Limb (tissue), 2 donors: ENCODE results near the gene ANXA6.

Experiments used
- DNase-seq, 2 donors: peaks; one replicate each; pipeline ENCODE4 v3.0.0-alpha.2; 2016; ENCODE audit errors: extremely low spot score in 2 of 2

Gene ANXA6

DNA sequence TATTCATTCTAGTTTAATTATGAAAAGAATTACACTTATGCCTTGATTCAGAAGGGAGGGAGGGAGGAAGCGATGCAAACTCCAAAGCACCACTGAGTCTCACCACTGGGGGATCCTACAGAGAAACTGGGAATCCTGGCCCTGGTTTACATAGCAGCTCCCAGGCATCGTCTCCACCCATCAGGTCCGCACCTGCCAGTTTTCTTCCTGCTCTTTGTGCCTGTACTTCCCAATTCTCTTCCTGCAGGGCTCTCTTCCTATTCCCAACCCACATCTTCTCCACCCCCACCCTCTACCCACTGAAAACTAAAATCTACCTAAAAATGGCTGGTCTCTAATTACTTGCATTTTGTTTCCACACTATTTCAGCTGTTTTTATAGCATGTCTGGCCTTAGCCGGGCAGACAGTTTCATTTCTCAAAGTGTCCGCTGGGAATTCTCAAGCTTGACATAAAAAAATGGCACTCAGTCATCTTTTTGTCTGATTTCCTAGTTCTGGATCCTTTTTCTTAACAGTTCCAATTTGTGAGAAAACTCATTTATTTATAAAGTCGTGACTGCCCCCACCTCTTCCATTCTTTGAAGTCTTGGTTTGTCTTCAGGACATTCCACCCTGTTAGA is 75.2 kb downstream of the ANXA6 start:
- no peak for DNase-seq

DNA sequence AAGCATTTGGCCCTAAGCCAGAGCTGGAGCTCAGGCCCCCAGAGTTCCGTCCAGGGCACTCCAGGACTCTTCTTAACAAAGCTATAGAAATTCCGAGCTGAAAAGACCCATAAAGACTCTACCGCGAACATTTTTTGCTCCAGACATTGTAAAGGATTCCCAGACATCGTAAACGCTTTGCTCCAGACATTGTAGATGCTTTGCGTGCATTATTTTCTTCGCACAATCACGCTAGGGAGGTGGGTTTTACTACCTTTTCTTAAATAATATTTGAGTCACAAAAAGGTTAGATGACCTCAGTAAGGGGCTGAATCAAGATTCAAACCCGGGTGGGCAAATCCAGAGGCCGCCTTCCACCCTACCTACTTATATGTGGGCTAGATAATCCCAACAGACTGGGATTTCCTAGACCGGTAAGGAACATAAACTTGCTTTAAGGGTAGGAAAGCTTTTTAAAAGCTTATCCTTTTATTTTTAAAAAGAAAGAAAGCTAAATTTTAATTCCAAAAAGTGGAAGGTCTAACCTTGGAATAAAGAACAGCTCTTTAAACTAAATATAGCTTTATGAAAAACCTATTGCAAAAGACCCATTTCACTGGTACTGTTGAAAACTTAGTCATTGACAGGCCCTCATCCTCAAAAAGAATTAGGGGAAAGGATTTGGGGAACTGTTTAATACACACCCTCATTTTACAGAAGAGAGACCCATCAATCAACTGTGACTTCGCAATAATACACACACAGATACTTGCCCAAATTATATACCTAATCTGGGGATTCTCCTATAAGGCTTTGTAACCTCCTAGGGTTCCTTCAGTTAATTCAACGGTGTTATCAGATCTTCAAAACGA is 75.9 kb downstream of the ANXA6 start:
- no peak for DNase-seq

- DNase-seq: peak; percentile 80 to 92
These were observed 76.8 kb downstream of the ANXA6 start, which contains the start of gene TNIP1 for GRCh38 chr5:151080613-151081430. Gene TNIP1 (minus strand): TSS chr5:151081034. CDS start chr5:151065095, 15,939 bp downstream.

DNA sequence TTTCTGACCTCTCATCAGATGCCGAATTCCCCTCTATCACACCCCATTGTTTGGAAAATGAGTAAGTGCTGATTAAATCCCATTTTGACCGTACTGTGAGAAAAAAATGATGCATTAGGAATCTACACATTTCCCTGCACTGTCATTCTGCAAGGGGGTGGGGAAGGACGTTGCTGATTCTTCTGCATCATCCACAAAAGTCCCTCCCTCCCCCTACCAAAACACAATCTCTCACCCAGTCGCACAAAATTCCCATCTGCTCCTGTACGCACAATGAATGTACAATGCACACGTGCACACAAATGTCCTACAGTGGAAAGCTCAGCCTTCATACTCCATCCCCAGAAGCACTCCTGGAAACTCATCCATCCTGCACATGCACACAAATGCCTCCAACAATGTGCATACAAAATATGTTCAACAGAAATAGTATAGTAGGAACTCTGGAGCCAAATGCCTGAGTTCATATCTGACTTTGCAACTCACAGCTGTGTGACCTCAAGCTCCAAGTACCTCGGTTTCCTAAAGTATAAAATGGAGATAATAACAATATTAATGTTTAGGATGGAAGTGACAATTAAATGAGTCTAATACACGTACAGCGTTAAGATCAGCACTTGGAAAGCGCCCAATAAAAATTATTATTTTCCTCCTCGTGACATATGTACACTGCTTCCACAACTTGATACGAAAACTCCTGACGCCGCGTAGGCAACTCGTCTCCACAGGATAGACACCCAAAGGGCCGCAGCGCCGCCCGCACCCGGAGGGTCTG is 77.6 kb downstream of the ANXA6 start:
- no peak for DNase-seq

DNA sequence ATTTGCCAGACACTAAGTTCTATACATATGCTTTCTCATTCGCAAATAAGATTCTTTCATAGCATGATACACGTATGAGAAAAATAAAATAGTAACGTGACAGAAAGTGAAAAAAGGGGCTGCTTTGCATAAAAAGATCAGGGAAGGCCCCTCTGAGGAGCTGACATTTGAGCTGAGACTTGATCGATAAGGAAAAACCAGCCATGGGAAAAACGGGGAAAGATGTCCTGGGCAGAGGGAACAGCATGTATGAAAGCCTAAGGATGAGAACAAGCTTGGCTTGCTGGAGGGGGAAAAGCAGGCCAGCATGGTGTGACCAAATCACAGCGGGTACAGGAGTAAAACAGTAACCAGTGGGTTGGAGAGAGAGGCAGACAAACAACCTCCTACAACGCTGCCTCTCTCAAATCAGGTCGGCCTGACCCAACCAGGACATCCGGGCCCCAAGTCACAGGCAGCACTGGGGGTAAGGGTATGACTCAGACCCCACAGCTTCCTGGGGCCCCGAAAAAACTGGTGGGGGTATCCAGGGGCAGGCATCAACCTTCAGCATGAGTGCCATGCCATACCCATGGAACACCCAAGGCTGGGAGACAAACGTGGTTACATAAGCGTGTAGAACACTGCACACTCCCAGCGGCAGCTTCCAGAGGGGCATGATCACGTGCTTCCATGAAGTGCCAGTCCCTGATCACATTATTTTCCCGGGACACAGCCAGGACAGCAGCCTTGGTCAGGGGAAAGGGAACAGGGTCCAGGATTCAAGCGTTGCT is 78.9 kb downstream of the ANXA6 start:
- no peak for DNase-seq

GRCh38 chr5:151077967-151078366 is 79.6 kb downstream of the ANXA6 start:
- DNase-seq: no peak

- no peak for DNase-seq
These were observed 80.2 kb downstream of the ANXA6 start for GRCh38 chr5:151077419-151077818.

GRCh38 chr5:151076616-151077015 is 81.0 kb downstream of the ANXA6 start:
- DNase-seq: no peak

DNA sequence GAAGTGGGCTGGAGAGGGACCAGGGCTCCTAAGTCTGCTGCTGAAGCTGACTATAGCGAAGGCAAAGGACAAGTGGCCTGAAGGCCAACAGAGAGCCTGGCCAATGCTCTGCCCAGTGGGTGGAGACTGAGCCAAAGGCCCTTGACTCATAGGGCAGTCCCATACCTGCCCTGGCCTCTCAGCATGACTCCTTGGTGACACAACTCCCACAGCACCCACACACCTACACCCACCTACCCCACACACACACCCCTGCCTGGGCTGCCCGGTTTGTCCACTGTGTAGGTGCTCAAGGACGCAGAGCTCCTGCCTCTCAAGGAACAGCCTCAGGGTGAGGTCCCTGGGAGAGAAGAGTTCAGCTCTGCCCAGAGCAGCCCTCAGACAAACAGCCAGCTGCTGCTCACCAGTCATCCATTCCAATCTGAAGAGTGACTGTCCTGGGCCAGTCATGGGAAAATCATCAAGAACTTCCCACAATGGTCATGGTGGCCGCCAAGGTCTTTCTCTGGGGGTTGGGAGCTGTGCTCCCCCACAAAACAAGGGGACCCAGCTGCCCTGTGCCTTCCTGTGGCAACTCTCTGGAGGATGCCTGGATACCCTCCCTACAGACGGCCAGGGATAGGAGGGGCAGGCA is 81.8 kb downstream of the ANXA6 start:
- no peak for DNase-seq

DNA sequence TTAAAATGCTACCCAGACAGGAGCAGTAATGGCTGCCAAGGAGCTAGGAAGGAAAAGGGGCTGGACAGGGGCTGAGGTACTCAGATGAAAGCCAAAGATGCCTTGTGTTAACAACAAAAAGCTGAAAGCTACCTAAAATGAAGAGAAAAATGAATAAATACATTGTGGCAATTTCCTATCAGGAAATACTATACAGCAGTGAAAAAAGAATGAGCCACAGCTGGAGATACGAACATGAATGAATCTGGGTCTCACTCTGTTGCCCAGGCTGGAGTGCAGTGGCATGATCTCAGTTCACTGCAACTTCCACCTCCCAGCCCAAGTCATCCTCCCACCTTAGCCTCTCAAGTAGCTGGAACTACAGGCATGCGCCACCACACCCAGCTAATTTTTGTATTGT is 83.0 kb downstream of the ANXA6 start:
- no peak for DNase-seq

DNA sequence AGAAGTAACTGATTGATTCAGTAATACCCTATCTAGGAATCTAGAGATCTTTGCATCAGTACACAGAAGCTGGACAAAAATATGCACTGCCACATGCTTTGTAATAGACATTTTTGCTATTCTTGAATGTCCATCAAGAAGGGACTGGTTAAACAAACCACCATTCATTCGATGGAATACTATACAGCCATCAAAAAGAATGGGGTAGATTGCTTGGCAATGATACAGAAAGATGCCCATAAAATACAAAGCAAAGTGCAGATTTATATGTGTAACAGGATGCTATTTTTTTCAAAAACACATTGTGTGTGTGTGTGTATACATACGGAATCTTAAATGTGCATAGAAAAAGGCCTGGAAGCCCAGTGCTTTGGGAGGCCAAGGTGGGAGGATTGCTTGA is 84.3 kb downstream of the ANXA6 start:
- no peak for DNase-seq

DNA sequence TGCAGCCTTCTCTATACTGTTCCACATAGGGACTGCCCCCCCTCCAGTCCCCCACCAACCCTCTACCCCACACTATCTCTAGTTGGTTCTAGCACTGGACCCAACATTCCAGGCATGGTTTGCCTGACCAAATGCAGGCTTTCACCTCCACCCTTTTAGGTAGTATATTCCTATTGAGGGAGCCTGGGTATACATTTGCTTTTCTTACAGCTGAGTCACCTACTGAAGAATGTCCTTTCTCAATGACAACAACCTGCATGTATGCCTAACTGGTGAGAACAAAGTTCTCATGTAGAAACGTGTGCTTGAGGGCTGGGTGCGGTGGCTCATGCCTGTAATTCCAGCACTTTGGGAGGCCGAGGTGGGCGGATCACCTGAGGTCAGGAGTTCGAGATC is 85.0 kb downstream of the ANXA6 start:
- DNase-seq: no peak

GRCh38 chr5:151071848-151072629 is 85.5 kb downstream of the ANXA6 start:
- DNase-seq: no peak

DNA sequence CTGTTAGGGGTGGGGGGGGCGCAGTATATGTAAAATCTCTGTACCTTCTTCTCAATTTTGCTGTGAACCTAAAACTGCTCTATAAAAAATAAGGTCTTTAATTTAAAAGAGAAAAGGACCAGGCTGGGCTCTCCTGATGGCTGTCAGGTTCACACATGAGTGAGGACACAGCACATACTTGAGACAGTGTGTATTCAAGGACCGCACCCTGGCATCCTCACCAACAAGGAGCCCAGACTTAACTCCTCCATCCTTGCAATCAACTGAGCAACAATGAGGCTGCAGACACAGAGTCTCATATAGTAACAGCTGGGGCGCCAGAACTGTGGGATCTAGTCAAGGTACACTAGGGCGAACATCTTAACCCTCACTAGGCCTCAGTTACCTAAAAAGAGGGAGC is 86.6 kb downstream of the ANXA6 start:
- no peak for DNase-seq

GRCh38 chr5:151070449-151070848 is 87.1 kb downstream of the ANXA6 start:
- no peak for DNase-seq

DNA sequence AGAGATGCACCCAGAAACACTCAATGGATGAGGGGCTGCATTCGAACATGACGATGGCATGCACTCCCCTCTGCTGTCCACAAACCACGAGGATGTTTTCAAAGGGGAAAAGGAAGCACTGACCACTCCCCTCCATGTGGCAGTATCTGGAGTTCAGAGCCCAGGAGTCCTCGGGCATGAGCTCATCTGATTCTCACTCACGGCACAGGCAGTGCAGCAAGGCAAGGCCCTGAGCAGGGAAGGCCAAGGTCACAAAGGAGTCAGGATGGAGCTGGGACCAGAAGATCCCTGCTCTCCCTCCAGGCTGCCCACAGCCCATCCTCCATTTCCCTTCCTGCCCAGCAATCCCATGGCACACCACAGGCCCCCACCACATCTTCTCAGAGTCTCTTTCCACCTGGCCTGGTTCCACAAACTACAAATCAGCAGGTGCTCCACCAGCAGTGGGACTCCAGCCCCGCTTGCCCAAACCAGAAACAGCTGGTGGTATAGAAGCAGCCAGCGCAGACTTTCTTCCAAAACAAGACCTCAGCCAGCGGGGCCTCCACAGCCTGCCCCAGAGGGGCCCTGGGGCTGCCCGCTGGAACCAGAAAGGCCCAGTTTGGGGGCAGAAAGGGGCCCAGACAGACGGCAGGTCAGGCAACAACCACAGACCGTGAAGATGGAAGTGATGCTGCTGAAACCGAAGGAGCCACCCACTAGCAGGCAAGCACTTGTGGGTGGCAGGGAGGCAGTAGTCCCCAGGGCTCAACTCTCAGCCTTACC is 89.0 kb downstream of the ANXA6 start:
- DNase-seq: peak; percentile 42 to 64

GRCh38 chr5:151067632-151068432 is 89.7 kb downstream of the ANXA6 start:
- no peak for DNase-seq

- no peak for DNase-seq
These were observed 90.7 kb downstream of the ANXA6 start for GRCh38 chr5:151066920-151067319.
